HUDEP-2 (cell line): ENCODE data around the gene ERCC1.
A peak's percentile ranks its signal among the peaks of the same experiment; 100 is the strongest.

ENCODE experiments used
- DNase-seq, 76 experiments: peaks; one replicate each; lab custom pipeline; 2025; ENCODE audit not compliant: unreplicated experiment in 76 of 76; lab: John Stamatoyannopoulos, UW

The ERCC1 gene

DNA sequence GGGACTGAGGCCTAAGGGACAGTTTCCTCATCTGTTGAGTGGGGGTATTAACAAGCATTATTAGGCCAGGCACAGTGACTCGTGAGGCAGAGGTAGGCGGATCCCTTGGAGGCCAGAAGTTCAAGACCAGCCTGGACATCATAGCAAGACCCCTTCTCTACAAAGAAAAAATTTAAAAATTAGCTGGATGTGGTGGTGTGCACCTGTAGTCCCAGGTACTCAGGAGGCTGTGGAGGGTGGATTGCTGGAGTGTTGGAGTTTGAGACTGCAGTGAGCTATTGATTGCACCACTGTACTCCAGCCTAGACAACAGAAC lies 32.7 kb upstream of the ERCC1 start:
- no peak for DNase-seq

DNA sequence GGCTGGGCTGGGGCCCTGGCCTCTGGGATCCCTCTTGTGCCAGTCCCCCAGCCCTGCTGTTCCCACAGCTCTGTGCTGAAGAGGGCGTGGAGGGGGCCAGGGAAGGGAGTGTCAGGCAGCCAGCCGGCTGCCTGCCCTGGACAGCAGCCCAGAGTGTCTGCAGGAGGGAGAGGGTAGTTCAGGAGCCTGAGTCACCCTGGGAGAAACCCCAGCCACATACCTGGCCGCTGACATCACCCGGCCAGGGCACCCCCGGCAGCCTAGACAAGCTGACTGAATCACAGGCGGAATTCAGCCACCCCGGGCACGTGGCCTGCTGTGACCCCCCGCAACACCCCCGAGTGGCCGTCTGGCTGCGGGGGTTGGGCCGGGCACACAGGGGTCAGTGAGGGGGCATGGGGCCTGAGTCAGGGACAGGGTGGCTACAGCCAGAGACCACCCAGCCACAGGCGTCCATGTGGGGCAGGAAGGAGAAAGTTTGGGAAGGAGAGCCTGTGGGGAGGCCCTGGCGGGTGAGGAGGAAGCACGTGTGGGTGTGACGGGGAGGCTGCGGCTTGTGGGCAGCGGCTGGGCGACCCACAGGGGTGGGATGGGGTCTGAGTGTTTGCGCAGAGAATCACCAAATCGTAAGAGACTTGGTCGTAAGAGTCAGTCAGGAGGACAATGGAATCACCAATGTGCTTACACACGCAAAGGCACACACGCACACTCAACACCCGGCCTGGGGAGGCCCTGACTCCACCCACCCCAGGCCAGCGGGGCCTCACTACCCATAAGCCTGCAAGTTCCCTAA lies 32.2 kb upstream of the ERCC1 start:
- DNase-seq = peak in 73 of 76 experiments; percentile 31 to 95 (median 83)

DNA sequence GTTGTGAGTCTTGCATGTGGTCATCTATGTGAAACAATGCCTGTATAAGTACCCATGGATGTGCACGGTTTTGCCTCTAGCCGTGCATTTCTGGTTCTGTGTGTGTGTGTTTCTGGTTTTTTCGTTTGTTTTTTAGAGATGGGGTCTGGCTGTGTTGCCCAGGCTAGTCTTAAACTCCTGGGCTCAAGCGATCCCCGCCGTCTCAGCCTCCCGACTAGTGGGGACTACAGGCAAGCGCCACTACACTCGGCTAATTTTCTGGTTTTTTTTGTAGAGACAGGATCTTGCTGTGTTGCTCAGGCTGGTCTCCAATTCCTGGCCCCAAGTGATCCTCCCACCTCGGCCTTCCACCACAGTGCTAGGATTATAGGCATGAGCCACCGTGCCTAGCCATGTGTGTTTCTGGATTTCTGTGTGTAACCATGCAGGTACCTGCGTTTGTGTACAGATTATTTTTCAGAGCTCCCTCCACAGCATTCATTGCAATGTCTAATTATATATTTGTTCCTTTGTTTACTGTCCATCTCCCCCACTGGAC lies 28.2 kb upstream of the ERCC1 start:
- no peak for DNase-seq

DNA sequence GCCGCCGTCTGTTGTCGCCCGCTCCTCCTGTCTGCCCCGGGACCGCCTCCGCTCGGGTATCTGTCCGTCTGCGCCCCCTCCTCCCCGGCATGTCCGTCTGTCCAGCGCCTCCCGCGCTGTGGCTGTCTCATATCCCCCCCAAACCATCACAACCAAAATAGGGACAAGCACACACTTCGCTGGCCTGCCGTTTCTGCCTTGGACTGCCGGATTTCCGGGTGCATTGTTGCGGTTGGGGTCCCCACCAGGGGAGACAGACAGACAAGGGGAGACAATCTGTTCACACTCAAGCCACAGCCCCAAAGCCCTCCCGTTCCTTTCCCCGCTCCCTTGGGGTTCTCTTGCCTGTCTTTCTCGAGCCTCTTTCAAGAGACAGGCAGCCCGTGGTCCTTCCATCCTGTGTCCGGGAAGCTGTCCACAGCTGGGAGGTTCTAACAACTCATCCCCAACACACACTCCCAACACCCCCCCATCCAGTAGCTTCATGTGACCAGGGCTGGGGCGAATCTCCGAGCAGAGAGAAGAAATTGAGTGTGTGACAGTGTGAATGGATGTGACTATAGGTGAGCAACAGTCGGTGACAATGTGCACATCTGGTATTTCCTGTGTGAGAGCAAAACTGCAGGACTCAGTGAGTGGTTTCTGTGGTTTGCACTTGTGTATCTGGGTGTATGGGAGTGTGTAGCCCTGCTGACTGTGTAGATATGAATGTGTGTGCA lies 27.6 kb upstream of the ERCC1 start:
- DNase-seq = peak in 2 of 76 experiments; percentile 9 to 26

DNA sequence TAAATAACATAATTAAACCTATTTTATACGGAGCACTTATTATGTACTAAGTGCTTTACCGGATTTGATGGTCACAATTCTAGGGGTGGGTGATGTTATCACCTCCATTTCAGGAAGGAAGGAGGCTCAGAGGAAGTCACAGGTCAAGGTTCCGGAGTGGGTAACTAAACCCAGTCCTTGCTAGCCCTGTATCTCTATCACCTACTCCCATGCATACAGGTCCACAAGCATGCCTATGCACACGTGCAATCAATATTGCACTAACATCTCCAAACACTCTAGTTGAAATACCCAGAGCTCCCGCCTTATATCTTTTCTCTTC lies 26.3 kb upstream of the ERCC1 start:
- peak in 13 of 76 experiments; percentile 32 to 79 (median 62) for DNase-seq

DNA sequence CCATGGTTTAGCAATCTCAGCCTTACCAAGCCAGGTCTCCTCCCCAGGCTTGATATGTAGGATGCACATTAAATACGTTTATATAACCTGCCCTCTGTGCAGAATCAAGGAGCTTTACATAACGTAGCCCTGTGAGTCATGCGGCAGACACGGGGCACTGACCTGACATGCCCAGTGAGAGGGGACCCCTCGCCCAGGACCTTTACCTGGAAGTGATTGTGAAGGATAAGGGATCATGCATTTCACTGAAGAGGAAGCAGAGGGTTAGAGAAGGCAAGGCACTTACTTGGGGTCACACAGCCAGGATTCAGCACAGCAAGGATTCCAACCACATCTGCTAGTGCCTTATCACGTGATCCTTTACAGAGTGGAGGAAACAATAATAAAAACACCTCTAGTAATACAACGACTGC lies 25.2 kb upstream of the ERCC1 start:
- no peak for DNase-seq

DNA sequence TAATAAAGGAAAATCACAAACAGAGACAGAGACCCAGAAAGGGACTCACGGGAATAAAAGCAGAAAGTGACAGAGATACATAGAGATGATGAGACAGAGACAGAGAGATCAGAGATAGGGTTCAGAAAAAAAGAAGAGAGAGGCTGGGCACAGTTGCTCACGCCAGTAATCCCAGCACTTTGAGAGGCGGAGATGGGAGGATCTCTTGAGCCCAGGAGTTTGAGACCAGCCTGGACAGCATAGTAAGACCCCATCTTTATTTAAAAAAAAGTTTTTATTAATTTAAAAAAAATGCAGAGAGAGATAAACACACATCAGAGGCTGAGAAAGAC lies 24.7 kb upstream of the ERCC1 start:
- no peak for DNase-seq

DNA sequence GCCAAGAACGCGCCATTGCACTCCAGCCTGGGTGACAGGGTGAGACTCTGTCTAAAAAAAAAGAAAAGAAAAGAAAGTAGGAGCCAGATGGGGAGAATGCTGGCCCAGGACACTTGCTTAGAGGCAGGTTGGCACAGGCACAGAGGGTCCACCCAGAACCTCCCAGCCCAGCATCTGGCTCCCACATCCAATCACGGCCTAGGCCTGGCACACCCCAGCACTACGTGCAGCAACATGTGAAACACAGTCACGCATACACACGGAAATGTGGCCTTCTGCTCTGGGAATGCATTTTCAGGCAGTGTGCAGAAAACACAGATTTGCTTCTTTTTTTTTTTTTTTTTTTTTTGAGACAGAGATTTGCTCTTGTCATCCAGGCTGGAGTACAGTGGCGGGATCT lies 23.2 kb upstream of the ERCC1 start:
- no peak for DNase-seq

DNA sequence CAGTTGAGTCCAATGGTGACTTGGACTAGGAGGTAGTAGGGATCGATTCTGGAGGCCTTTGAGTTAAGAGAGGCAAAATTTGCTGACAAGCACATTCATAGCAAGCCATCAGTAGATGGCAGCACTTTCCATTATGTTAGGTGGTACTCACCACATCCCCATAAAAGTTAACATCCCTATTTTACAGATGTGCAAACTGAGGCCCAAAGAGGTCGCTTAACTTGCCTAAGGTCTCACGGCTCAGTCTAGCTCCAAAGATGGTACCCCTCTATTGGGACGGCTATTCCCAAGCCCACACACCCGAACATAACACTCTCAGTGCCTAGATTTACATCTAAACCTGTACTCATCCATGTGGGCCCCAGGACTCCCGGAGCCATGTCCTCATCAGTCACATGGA lies 22.6 kb upstream of the ERCC1 start:
- DNase-seq = peak in 21 of 76 experiments; percentile 3 to 60 (median 32)

DNA sequence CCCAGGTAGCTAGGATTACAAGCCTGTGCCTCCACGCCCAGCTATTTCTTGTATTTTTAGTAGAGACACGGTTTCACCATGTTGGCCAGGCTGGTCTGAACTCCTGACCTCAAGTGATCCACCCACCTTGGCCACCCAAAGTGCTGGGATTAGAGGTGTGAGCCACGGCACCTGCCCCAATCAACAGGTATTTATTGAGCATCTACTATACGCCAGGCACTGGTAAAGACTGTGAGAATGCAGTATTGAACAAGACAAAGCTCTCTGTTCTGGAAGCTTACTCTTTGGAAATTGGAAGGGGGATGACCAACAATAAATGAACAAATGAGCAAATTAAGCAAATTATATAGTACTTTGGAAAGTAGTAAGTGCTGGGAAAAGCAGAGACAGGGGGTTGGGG lies 21.4 kb upstream of the ERCC1 start:
- no peak for DNase-seq

DNA sequence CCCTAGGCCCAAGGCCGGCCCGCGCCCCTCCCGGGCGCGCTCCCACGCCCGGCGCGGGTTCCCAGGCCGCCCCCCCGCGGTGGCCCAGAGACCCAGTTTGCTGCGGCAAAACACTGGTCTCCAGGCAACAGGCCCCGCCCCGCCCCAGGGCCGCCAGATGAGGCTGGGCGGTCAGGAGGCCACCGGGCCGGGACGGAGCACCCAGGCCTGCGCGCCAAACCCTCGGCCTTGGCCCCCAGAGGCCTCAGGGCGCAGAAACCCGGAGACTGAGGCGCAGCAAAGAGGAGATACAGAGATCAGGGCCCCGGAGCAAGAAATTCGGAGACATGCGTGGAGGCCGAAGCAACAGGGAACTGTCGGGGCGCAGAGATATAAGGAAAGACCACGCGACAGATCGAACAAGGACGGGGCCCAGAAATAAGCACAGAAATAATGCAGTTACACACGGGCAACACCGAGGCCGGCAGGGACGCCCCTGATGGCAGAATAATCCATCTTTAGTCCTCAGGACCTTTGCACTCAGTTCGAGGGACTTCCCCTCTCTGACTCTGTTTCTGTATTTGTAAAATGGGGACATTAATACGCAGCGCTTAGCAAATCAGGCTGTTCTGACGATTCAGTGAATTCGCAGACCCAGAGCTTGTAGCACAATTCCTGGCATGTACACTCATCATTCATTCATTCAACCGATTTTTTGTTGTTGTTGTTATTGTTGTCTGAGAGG lies 20.8 kb upstream of the ERCC1 start:
- peak in 69 of 76 experiments; percentile 25 to 90 (median 70) for DNase-seq

DNA sequence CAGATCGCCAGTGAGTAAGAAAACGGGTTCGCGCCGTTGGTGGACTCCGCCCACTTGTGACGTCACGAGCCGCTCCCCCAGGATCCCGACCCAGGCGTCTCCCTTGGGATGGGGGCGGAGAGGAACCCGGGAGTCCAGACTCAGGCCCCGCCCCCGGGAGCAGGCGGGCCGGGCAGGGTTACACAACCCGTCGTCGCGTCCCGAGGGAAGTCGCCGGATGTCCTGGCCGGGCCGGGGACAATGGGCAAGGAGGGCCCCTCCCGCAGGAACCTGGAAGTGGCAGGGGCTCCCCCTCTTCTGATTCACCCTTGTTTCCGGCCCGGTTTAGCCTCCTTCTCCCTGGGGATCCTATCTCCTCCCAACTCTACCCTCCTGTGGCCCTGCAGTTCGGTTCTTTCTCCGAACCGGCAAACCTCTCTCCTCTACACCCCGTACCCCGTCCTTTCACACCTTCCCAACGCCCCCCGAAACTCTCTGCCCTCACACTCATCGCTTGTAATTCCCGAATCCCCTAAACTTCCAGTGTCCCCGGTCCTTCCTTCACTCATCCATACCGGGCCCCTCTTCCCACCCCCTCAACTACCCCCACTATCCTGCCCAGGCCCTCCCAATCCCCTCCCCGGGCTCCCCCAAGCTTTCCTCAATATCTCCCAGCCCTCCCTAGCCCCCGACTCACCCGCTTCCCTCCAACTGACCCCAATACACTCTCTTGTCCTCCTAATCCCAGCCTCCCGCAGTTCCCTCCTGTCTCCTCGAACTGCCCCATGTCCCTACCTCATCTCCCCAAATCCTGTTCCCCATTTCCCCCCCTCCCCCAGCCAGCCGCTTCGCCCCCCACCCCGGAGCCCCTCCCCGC lies 20.0 kb upstream of the ERCC1 start:
- DNase-seq = peak in 45 of 76 experiments; percentile 18 to 77 (median 43)

DNA sequence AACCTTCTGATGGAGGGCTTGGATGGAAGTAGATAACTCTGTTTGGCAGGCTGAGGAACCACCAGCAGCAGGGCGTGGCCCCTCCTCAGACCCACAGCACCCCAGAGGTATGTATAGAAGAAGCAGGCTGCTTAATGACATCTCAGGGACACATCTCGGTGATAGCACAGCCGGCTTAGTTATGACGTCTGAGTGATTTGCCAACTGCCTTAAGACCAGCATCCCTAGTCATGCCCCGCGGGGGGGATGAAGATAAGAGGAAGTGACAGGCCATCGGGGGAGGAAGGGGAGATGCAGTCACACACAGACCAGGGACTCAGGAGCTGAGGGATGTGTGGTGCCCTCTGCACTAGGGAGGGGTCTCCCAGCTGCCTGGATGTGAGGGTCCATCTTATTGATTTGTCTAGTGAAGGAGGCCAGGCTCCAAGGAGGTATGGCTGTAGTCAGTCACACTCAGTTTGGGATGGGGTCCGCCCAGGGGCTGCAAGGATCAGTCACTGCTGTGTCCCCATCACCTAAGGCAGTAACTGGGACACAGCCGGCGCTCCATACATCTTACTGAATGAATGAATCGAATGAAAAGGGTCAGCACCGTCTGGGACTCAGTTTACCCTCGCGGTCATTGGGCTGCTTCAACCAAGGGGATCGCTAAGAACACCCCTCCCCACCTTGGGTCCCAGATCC lies 19.2 kb upstream of the ERCC1 start:
- DNase-seq = peak in 66 of 76 experiments; percentile 20 to 84 (median 46)

DNA sequence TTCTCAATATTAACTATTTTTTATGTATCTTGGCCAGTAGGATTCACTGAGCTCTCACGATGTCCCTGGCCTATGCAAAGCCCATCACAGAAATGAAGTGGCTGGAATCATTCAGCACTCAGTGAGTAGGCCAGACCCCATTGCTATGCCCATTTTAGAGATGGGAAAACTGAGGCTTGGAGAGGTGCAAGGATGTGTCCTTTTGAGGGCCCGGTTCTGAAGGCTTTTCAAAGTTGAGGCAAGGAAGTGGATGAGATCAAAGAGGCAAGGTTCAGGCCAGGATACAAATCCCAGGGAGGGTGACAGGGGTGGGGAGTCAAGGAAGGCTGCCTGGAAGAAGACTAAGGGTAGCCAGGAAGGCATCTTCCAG lies 18.7 kb upstream of the ERCC1 start:
- no peak for DNase-seq

DNA sequence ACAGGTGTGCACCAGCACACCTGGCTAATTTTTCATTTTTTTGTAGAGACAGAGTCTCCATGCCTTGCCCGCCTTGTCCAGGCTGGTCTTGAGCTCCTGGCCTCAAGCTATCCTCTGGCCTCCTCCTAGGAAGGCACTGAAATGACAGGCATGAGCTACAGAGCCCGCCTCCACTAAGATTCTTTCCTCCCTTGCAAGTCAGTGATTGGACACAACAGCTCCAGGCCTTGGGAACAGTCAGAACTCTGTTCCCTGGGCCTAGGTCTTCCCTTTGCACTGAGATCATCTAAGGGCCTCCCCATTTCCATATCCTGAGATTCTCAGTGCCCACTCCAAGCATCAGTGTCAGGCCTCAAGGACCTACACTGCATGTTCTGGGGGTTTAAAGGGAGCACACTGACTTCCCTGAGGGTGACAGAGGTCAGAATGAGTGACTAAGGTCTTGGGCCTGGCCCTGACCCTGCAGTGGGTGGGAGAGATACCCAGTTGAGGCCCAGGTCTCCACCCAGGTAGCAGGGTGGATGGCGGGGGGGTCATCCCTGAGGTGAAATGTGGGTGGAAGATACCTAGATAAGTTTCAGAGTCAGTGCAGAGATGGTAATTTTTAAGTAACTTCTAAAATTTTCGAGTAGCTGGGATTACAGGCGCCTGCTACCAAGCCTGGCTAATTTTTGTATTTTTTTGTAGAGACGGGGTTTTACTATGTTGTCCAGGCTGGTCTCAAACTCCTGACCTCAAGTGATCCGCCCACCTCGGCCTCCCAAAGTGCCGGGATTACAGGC lies 17.3 kb upstream of the ERCC1 start:
- peak in 4 of 76 experiments; percentile 13 to 33 (median 17) for DNase-seq

DNA sequence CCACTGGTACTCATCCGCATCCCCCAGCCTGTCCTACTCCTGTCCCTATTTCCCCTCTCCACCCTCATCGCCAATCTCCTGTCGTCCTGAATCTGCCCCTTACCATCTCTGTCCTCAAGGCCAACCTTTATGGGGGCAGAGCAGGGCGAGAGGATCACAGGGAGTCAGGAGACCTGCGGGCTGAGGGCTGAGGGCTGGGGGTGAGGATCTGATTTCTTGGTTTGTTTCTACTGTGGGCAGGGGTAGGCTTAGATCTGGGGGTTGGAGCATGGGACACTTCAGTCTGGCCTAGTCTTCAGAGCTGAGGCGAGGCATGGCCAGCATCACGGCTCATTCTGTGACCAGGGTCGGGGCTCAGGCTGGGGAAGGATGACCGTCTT lies 16.5 kb upstream of the ERCC1 start:
- peak in 1 of 76 experiments; percentile 33 for DNase-seq

DNA sequence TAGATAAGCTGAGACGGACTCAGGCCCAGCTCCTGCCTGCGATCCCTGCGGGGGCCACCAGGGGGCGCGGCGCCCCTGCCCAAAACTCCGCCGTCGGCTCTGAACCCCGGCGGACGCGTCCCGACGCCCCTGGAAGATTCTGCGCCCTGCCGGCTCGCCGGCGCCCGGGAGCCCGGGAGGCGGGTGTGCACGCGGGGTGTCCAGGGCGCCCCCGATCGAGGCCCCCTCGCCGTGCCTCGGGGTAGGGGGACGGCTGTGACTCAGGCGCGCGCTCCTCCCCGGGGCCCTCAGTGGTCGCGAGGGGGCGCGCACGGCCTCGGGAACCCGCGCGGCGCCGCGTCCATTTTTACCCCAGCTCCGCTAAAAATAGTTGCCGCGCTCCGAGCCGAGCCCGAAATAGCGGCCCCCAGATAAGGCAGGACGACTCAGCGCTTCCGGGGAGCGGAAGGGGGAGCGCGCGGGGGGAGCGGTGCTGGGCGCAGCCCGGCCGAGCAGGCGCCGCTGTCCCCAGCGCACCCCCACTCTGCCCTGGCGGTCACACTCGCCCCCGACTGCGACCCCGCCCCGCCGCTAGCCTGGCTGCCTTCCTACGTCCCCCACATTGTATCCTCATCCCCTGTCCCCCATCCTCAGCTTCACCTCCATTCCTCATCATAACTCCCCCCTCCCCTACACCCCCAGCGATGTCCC lies 16.0 kb upstream of the ERCC1 start:
- peak in 72 of 76 experiments; percentile 35 to 95 (median 81) for DNase-seq

DNA sequence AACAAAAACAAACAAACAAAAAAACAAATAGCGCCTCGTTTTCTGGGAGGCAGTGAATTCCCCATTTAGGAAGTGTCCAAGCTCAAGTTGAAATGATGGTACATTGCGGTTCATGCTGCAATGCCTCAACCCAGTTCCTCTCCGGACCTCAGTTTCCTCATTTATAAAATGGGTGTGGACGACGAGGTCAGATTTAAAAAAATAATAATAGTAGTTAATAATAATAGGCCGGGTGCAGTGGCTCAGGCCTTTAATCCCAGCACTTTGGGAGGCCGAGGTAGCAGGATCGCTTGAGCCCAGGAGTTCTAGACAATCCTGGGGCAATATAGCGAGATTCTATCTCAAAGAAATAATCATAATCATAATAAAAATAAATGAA lies 15.5 kb upstream of the ERCC1 start:
- DNase-seq = no peak

DNA sequence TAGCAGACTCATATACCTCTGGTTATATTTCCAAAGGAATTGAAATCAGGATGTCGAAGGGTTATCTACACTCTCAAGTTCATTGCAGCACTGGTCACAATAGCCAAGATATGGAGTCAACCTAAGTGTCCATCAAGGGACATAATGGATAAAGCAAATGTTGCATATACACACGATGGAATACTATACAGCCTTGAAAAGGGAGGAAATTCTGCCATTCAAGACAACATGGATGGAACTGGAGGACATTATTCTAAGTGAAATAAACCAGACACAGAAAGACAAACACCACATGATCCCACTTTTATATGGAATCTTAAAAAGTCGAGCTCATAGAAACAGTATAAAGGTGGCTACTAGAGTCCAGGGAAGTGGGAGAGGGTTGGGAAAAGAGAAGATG lies 13.6 kb upstream of the ERCC1 start:
- no peak for DNase-seq
